Neural crest cell (in vitro differentiated cells): ENCODE data around the gene YRDC. TPM values are rescaled to one million over a fixed set of nuclear protein-coding genes. Genes with fewer than 3 reads are reported as not detected.
"Not testable (repeated sequence)": the region's sequence is repeated elsewhere in the genome, so short reads cannot be mapped to it uniquely, and the experiment has no call there.

Source experiments
- DNase-seq: peaks from one replicate; pipeline ENCODE4 v3.0.0; 2021; ENCODE audit warnings: low read depth, mixed read lengths, low spot score
- H3K27ac Mint-ChIP-seq: one replicate; pipeline ENCODE4 v1.8.0; 2021; ENCODE audit warnings: mild to moderate bottlenecking, mixed read lengths; ENCODE audit not compliant: unreplicated experiment
- H3K27me3 Mint-ChIP-seq: 2 replicates; pipeline ENCODE4 v1.8.0; 2021; ENCODE audit warnings: low read depth, mild to moderate bottlenecking, mixed read lengths
- H3K36me3 Mint-ChIP-seq: 2 replicates; pipeline ENCODE4 v1.8.0; 2021; ENCODE audit warnings: low read depth, mild to moderate bottlenecking, mixed read lengths
- H3K4me1 Mint-ChIP-seq: 2 replicates; pipeline ENCODE4 v1.8.0; 2021; ENCODE audit warnings: mixed read lengths
- H3K4me3 Mint-ChIP-seq: one replicate; pipeline ENCODE4 v1.8.0; 2021; ENCODE audit warnings: mild to moderate bottlenecking, mixed read lengths
- H3K9me3 Mint-ChIP-seq: 2 replicates; pipeline ENCODE4 v1.8.0; 2021; ENCODE audit warnings: mixed read lengths
- CTCF ChIP-seq: fragments of 200-600 bp; sonication (generic); conservative IDR thresholded peaks from 2 replicates; pipeline ENCODE4 v1.5.0; 2021; ENCODE audit warnings: antibody characterized with exemption, mild to moderate bottlenecking
- total RNA-seq: library from RNA; stranded (reverse); gene quantifications from 2 replicates; pipeline ENCODE4 v1.2.1, GENCODE V29; 2021

YRDC gene
- total RNA-seq, 1 donor from 2014 or later: 17.6 TPM

- no peak for DNase-seq
- Mint-ChIP-seq H3K36me3 (no peaks in the 10 kb centered on the region), H3K9me3 (no peaks in the 10 kb centered on the region), H3K4me3 (peak overlapping the region; percentile 56), H3K27ac (no peak overlapping the region), H3K27me3 (peaks cover 63% of the 10 kb centered on the region), H3K4me1 (peaks cover 14% of the 10 kb centered on the region)
- TF ChIP-seq CTCF: no peak
These were observed 14.9 kb downstream of the YRDC start for GRCh38 chr1:37792943-37793686.

- Mint-ChIP-seq H3K27me3 (peaks cover 83% of the 10 kb centered on the region), H3K9me3 (no peaks in the 10 kb centered on the region), H3K4me1 (no peaks in the 10 kb centered on the region), H3K36me3 (no peaks in the 10 kb centered on the region), H3K27ac (no peak overlapping the region), H3K4me3 (no peak overlapping the region)
- TF ChIP-seq CTCF: no peak
- DNase-seq: no peak
These were observed 25.5 kb downstream of the YRDC start for GRCh38 chr1:37782491-37782890.

GRCh38 chr1:37778654-37779053 is 29.4 kb downstream of the YRDC start:
- Mint-ChIP-seq H3K27ac (no peak overlapping the region), H3K27me3 (peaks cover 60% of the 10 kb centered on the region), H3K4me3 (no peak overlapping the region), H3K9me3 (no peaks in the 10 kb centered on the region), H3K36me3 (no peaks in the 10 kb centered on the region), H3K4me1 (no peaks in the 10 kb centered on the region)
- no peak for TF ChIP-seq CTCF
- no peak for DNase-seq

- TF ChIP-seq CTCF: no peak
- Mint-ChIP-seq H3K4me3 (no peak overlapping the region), H3K27me3 (peaks cover 54% of the 10 kb centered on the region), H3K36me3 (no peaks in the 10 kb centered on the region), H3K27ac (no peak overlapping the region), H3K9me3 (no peaks in the 10 kb centered on the region), H3K4me1 (no peaks in the 10 kb centered on the region)
- DNase-seq: no peak
These were observed 31.0 kb downstream of the YRDC start for GRCh38 chr1:37776946-37777516.

GRCh38 chr1:37771440-37771839 is 36.6 kb downstream of the YRDC start:
- not testable (repeated sequence) for DNase-seq, H3K9me3 Mint-ChIP-seq, H3K4me3 Mint-ChIP-seq, H3K4me1 Mint-ChIP-seq, H3K27ac Mint-ChIP-seq, H3K36me3 Mint-ChIP-seq
- H3K27me3 Mint-ChIP-seq: peaks cover 62% of the 10 kb centered on the region

GRCh38 chr1:37767488-37767887 is 40.5 kb downstream of the YRDC start:
- no peaks in the 10 kb centered on the region for H3K9me3 Mint-ChIP-seq
- no peak for DNase-seq
- TF ChIP-seq CTCF: no peak
- H3K4me1 Mint-ChIP-seq: peaks cover 15% of the 10 kb centered on the region
- H3K27ac Mint-ChIP-seq: no peak overlapping the region
- H3K4me3 Mint-ChIP-seq: no peak overlapping the region
- no peaks in the 10 kb centered on the region for H3K36me3 Mint-ChIP-seq
- H3K27me3 Mint-ChIP-seq: peaks cover 94% of the 10 kb centered on the region
